Measurements from ENCODE around the gene RBBP8NL.
"Not testable (repeated sequence)": the region's sequence is repeated elsewhere in the genome, so short reads cannot be mapped to it uniquely, and the experiment has no call there.

The RBBP8NL gene

GRCh38 chr20:62377615-62378178 is 49.6 kb downstream of the RBBP8NL start:
- peaks cover 5% of the 10 kb centered on the region for H3K27me3 Mint-ChIP-seq
- peaks cover 9% of the 10 kb centered on the region for H3K36me3 Mint-ChIP-seq (ENCODE audit: low read depth)
- H3K4me1 Mint-ChIP-seq, result peaks cover 7% of the 10 kb centered on the region
- H3K4me3 Mint-ChIP-seq, result no peak overlapping the region
- no peak overlapping the region for H3K27ac Mint-ChIP-seq
- ATAC-seq (no peak), DNase-seq (no peak)
- peaks cover 6% of the 10 kb centered on the region for H3K9me3 Mint-ChIP-seq

DNA sequence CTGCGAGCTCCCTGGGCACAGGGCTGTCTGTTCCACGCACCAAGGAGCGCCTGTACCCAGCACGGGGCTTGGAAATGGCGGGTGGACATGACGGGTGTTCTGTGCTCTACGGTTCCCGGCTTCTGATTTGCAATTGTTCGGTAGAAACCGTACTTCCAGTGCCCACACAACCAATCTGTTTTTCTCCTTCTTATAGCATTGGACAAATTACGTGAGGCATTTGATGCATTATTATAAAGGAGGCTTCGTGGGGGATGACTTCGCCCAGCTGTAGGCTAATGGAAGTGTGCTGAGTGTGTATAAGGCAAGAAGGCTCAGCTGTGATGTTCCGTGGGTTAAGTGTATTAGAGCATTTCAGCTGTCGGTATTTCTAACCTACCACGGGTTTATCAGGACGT is 50.3 kb downstream of the RBBP8NL start:
- peaks cover 5% of the 10 kb centered on the region for H3K36me3 Mint-ChIP-seq (ENCODE audit: low read depth)

DNA sequence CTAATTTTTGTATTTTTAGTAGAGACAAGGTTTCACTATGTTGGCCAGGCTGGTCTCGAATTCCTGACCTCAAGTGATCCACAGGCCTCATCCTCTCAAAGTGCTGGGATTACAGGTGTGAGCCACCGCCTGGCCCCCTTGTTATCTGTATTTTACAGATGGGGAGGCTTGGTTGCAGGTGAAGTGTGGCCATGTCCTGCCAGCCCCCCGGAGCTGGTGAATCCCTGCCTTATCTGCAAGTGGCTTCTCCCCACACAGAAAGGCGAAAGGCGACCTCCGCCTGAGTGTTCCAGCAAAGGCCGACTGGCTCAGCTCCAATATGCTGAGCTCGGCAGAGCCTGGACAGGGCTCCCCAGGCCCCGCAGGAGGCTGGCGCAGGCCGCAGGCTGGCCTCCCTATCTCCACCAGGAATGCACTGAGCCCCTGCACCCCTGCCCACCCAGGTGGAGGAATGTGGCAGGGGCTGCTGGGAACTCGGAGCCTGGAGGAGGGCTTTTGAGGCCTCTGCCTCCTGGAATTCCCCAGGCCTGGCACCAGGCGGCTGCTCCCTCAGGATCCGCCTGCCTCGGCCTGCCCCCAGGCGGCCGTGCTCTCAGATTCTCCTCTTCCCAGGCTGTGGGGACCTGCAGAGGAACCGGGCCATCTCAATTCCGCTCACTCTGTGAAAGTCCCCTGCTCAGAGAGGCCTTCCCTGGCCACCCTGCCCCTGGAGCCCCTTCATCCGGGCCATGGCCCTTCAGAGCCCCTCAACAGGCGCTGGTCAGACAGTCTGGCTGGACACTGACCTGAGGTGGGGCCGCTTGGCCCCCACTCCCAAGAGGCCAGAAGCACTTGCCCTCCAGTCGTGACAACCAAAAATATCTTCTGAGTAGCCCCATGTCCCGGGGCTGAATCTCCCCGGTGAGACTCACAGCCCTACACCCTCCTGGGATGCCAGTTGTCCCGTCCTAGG is 51.0 kb downstream of the RBBP8NL start:
- Mint-ChIP-seq H3K27me3 (peaks cover 5% of the 10 kb centered on the region), H3K9me3 (no peaks in the 10 kb centered on the region), H3K27ac (no peak overlapping the region), H3K4me1 (peaks cover 2% of the 10 kb centered on the region), H3K4me3 (no peak overlapping the region), H3K36me3 (ENCODE audit: low read depth) (no peaks in the 10 kb centered on the region)
- no peak for ATAC-seq
- DNase-seq, result no peak

More for the DNA sequence above, 50.3 kb downstream of the RBBP8NL start:
- ATAC-seq (no peak), DNase-seq (no peak)
- Mint-ChIP-seq H3K4me3 (no peak overlapping the region), H3K27ac (no peak overlapping the region), H3K27me3 (peaks cover 5% of the 10 kb centered on the region), H3K9me3 (peaks cover 5% of the 10 kb centered on the region), H3K4me1 (peaks cover 5% of the 10 kb centered on the region)

DNA sequence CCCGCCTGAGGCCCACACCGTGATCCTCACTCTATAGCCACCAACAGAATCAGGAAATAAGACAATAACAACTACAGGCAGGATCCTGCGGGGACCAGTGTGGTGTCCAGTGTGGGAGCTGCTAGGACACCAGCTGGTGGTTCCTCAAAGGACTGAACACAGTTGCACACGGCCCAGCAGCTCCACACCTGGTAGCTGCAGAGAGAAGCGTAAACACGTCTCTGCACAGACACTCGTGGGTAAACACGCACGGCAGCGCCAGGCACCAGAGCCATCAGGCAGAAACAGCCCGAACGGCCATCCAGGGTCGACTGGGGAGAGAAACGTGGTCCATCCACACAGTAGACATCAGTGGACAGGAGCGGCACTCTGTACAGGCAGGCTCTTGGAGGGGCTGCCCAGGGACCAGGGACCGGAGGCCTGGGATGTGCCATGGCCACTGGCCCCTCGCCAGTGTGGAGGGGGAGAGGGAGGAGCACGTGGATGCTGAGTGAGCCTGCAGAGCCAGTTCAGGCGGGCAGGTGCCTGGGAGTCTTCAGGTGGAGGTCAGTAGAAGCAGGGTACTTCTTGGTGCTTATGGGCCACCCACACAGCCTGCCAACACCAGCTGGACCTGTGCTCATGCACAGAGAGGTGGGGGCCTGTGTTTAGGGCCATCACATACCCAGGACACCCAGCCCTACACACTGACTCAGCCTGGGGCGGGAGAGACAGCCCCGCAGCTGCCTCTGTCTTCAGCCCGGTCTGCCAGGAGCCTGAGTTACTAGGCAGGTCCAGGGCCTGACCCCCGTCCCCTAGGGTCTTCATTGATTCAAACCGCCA is 52.8 kb downstream of the RBBP8NL start:
- Mint-ChIP-seq H3K36me3 (ENCODE audit: low read depth) (no peaks in the 10 kb centered on the region), H3K27me3 (peaks cover 5% of the 10 kb centered on the region), H3K4me3 (no peak overlapping the region), H3K4me1 (peaks cover 4% of the 10 kb centered on the region), H3K9me3 (no peaks in the 10 kb centered on the region), H3K27ac (no peak overlapping the region)
- no peak for ATAC-seq
- no peak for DNase-seq

DNA sequence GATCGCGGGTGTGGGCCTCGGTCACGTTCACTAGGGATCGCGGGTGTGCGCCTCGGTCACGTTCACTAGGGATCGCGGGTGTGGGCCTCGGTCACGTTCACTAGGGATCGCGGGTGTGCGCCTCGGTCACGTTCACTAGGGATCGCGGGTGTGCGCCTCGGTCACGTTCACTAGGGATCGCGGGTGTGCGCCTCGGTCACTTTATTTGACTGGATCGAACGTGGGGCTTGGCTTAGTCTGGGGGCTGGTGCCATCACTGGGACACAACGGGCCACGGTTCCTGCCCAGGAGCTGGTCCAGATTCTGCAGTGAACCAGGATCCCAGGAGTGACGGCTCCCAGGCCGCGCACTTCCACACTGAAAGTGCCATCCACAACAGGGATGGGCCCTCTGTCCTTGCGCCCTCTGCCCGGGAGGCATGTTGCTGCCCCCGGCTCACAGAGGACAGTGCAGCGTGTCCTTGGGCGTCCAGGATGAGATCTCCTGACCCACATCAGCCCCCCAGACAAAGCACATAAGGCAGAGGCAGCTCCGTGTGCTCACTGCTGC is 53.6 kb downstream of the RBBP8NL start:
- not testable (repeated sequence) for DNase-seq; H3K27ac Mint-ChIP-seq; H3K36me3 Mint-ChIP-seq (ENCODE audit: low read depth); ATAC-seq; H3K4me3 Mint-ChIP-seq; H3K9me3 Mint-ChIP-seq
- Mint-ChIP-seq H3K4me1 (peaks cover 10% of the 10 kb centered on the region), H3K27me3 (peaks cover 12% of the 10 kb centered on the region)

DNA sequence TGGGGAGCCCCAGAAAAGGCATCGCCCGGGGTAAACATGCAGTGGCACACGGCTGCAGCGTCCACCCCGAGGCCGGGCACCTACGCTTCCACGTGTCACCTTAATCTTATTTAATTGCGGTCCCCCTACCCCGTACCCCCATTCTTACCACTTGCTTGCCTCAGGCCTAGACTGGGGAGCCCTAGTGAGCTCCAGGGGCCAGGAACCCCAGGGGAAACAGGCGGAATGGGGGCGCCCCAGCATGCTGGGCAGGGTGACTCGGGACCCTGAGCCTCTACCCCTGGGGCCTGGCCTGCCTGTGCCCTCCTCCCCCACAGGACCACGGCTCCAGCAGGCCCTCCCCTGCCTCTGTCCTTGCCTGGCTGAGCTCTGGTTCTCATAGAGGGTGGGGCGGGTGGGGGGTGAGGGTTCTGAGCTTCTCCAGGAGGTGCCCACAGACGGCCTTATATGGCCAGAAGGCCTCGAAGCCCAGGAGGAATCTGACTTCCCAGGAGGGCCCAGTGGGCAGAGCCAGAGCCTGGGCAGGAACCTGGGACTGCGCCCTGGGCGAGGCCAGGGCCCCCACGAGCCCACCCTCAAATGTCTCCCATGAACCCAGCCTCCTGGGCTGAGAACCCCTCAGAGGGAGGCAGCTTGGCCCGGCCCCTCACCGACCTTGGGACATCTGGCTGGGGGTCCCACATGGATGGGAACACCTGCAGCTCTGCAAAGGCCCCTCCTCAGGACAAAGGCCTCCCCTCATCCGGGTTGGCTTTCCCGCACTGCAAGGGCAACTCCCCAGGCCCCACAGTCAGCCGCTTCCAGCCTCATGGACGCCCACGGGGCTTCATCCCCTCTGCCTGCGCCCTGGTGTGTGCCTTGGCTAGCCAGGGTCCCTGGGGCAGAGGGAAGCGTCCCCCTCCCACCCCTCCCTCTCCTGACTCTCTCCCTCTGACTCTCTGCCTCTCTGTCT is 55.0 kb downstream of the RBBP8NL start:
- H3K9me3 Mint-ChIP-seq, result no peaks in the 10 kb centered on the region
- H3K4me3 Mint-ChIP-seq, result no peak overlapping the region
- DNase-seq, result no peak
- H3K36me3 Mint-ChIP-seq (ENCODE audit: low read depth), result no peaks in the 10 kb centered on the region
- peaks cover 22% of the 10 kb centered on the region for H3K27me3 Mint-ChIP-seq
- ATAC-seq, result no peak
- H3K4me1 Mint-ChIP-seq, result peaks cover 13% of the 10 kb centered on the region
- no peak overlapping the region for H3K27ac Mint-ChIP-seq

DNA sequence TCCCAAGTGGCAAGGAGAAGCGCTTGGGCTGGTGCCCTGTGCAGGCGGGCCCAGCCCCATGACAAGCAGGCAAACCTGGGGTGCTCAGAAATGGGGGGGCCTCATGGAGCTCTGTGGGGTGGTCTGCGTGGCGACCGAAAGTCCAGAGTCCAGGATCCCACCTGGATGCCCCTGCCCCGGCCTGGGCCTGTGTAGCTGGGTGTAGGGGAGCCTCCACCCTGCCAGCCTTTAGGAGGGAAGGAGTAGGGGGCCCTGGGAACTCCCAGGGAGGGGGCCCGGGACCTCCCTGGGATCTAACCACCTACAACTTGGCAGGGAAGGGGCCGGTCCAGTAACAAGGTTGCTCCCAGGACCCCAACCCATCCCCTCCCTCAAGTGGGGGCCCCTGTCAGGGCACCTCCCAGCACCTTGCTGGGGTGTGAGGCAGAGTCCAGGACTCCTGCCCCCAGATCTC is 55.7 kb downstream of the RBBP8NL start:
- peaks cover 13% of the 10 kb centered on the region for H3K4me1 Mint-ChIP-seq
- H3K4me3 Mint-ChIP-seq, result no peak overlapping the region
- no peaks in the 10 kb centered on the region for H3K36me3 Mint-ChIP-seq (ENCODE audit: low read depth)
- DNase-seq (no peak), ATAC-seq (no peak)
- no peaks in the 10 kb centered on the region for H3K9me3 Mint-ChIP-seq
- peaks cover 22% of the 10 kb centered on the region for H3K27me3 Mint-ChIP-seq
- no peak overlapping the region for H3K27ac Mint-ChIP-seq

GRCh38 chr20:62370807-62371587 is 56.3 kb downstream of the RBBP8NL start:
- no peaks in the 10 kb centered on the region for H3K9me3 Mint-ChIP-seq
- H3K27ac Mint-ChIP-seq, result no peak overlapping the region
- peaks cover 22% of the 10 kb centered on the region for H3K27me3 Mint-ChIP-seq
- H3K36me3 Mint-ChIP-seq (ENCODE audit: low read depth), result no peaks in the 10 kb centered on the region
- ATAC-seq, result no peak
- H3K4me1 Mint-ChIP-seq, result peaks cover 13% of the 10 kb centered on the region
- H3K4me3 Mint-ChIP-seq, result no peak overlapping the region
- DNase-seq, result no peak

DNA sequence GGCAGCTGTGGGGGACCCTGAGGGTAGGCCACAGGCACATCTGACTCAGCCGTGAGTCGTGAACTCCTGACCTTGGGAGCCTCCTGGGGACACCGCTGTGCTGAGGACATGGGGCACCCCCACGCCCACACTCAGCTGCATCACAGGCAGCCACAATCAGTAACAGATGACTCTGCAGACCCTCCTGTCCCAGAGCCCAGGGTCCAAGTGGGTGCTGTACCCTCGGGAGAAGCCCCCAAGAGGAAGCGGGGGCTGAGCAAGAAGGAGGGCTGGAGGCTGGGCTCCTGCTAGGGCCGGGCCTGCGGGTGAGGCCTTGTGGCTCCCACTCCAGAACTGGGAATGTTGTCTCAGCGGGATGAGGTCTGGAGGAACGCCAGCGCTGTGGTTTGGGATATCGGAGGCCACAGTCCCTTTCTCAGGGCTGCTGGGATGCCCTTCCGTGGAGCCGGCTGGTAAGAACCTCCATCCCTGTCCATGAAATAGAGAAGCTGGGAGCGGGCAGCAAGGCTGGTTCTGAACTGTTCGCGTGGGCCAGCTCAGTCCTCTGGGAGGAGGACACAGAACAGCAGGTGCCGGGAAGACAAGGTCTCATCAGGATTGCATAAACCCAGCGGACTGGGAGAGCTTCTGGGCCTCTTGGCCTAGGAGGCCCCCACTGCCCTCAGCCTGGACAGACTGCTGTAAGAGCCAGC is 57.1 kb downstream of the RBBP8NL start:
- Mint-ChIP-seq H3K9me3 (no peaks in the 10 kb centered on the region), H3K27ac (no peak overlapping the region), H3K4me1 (peaks cover 13% of the 10 kb centered on the region), H3K4me3 (no peak overlapping the region), H3K36me3 (ENCODE audit: low read depth) (no peaks in the 10 kb centered on the region), H3K27me3 (peaks cover 25% of the 10 kb centered on the region)
- DNase-seq (peak; percentile 71), ATAC-seq (peak; percentile 82)

GRCh38 chr20:62369815-62370114 is 57.6 kb downstream of the RBBP8NL start:
- Mint-ChIP-seq H3K27ac (no peak overlapping the region), H3K4me1 (peaks cover 13% of the 10 kb centered on the region), H3K36me3 (ENCODE audit: low read depth) (no peaks in the 10 kb centered on the region), H3K4me3 (no peak overlapping the region), H3K27me3 (peaks cover 30% of the 10 kb centered on the region), H3K9me3 (no peaks in the 10 kb centered on the region)
- no peak for ATAC-seq
- no peak for DNase-seq

DNA sequence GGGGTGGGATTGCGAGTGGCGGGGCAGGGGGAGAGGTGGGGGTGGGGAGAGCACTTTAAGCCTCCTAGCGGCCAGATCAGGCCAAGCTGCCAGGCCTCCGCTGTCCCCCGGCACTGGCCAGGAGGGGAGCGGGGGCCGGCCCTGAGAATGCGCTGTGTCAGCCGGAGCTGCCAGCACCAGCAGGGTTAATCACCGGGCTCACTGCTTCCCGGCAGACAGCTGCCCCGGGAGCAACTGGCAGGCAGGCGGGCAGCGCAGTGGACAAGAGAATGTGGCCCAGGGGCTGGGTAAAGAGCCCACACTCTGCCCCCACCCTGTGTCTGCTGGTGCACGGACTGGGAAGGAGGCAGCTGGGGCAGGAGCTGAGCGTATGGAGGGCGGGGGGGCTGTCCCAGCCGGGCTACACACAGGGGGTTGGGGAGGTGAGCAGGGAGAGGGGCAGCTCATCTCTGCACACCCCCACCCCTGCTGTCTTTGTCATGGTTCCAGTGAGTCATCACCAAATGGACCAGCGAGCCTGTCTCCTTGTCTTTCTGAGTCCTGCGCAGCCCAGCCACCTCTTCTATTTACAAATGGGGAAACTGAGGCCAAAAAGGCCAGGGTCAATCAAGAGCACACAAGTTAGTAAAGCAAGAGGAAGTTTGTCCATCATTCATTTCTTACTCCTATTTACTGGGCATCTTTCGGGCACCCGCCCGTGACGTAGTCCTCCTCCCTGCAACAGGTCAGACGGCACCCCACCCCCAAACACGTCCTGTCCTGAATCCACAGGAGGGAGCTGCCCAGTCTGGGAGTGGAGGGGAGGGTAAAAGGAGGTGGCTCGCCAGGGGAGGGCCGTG is 58.1 kb downstream of the RBBP8NL start:
- H3K4me3 Mint-ChIP-seq, result no peak overlapping the region

GRCh38 chr20:62368392-62368975 is 58.9 kb downstream of the RBBP8NL start:
- peaks cover 13% of the 10 kb centered on the region for H3K4me1 Mint-ChIP-seq
- ATAC-seq (no peak), DNase-seq (no peak)
- no peaks in the 10 kb centered on the region for H3K9me3 Mint-ChIP-seq
- H3K27me3 Mint-ChIP-seq, result peaks cover 31% of the 10 kb centered on the region
- no peak overlapping the region for H3K27ac Mint-ChIP-seq
- H3K36me3 Mint-ChIP-seq (ENCODE audit: low read depth), result no peaks in the 10 kb centered on the region
- H3K4me3 Mint-ChIP-seq, result no peak overlapping the region

More for the DNA sequence above, 58.1 kb downstream of the RBBP8NL start:
- H3K27ac Mint-ChIP-seq, result no peak overlapping the region
- H3K27me3 Mint-ChIP-seq, result peaks cover 31% of the 10 kb centered on the region
- H3K36me3 Mint-ChIP-seq (ENCODE audit: low read depth), result no peaks in the 10 kb centered on the region
- H3K9me3 Mint-ChIP-seq, result no peaks in the 10 kb centered on the region
- DNase-seq (no peak), ATAC-seq (no peak)
- peaks cover 13% of the 10 kb centered on the region for H3K4me1 Mint-ChIP-seq
